Raji (cell line): ENCODE data around the gene MICALL2.

Source experiments
- POLR2A ChIP-seq: IDR thresholded peaks from 2 replicates; pipeline ENCODE4 v1.6.1; 2011; ENCODE audit warnings: low read depth, low read length, control low read depth; ENCODE audit not compliant: insufficient read depth

The MICALL2 gene

GRCh38 chr7:1496531-1497292, 37.4 kb upstream of the MICALL2 start:
- no peak for TF ChIP-seq POLR2A

GRCh38 chr7:1495564-1496242, 36.4 kb upstream of the MICALL2 start:
- TF ChIP-seq POLR2A, result no peak

- no peak for TF ChIP-seq POLR2A
These were observed 35.7 kb upstream of the MICALL2 start for GRCh38 chr7:1494866-1495563.

- TF ChIP-seq POLR2A, result no peak
These were observed 35.2 kb upstream of the MICALL2 start for GRCh38 chr7:1494447-1494846.

GRCh38 chr7:1493571-1493970, 34.3 kb upstream of the MICALL2 start:
- TF ChIP-seq POLR2A, result no peak

- TF ChIP-seq POLR2A, result no peak
These were observed 33.9 kb upstream of the MICALL2 start for GRCh38 chr7:1493129-1493528.

GRCh38 chr7:1492640-1493039, 33.4 kb upstream of the MICALL2 start:
- no peak for TF ChIP-seq POLR2A

GRCh38 chr7:1492221-1492620, 33.0 kb upstream of the MICALL2 start:
- TF ChIP-seq POLR2A, result no peak

GRCh38 chr7:1490837-1491236, 31.6 kb upstream of the MICALL2 start:
- TF ChIP-seq POLR2A, result no peak

- TF ChIP-seq POLR2A, result no peak
These were observed 30.1 kb upstream of the MICALL2 start for GRCh38 chr7:1489336-1489735.

GRCh38 chr7:1488016-1488415, 28.7 kb upstream of the MICALL2 start:
- TF ChIP-seq POLR2A, result no peak

- no peak for TF ChIP-seq POLR2A
These were observed 28.2 kb upstream of the MICALL2 start for GRCh38 chr7:1487466-1487865.

GRCh38 chr7:1486571-1486970, 27.3 kb upstream of the MICALL2 start:
- no peak for TF ChIP-seq POLR2A

GRCh38 chr7:1485156-1485555, 25.9 kb upstream of the MICALL2 start:
- no peak for TF ChIP-seq POLR2A

- no peak for TF ChIP-seq POLR2A
These were observed 25.3 kb upstream of the MICALL2 start for GRCh38 chr7:1484569-1484968.

- no peak for TF ChIP-seq POLR2A
These were observed 24.6 kb upstream of the MICALL2 start for GRCh38 chr7:1483536-1484505.

GRCh38 chr7:1483079-1483478, 23.8 kb upstream of the MICALL2 start:
- TF ChIP-seq POLR2A, result no peak
